ENCODE data around the gene HOATZ.

Gene HOATZ

GRCh38 chr11:111514216-111515031 is at the start of gene HOATZ:
TSS of gene HOATZ (plus strand) at chr11:111514778. CDS start at chr11:111514785, 7 bp downstream.
- DNase-seq (ENCODE audit: low read depth in 2 of 2, low spot score in 1 of 2): no peak

GRCh38 chr11:111465400-111465799 is 49.2 kb upstream of the HOATZ start:
- DNase-seq (ENCODE audit: low read depth in 2 of 2, low spot score in 1 of 2): no peak

DNA sequence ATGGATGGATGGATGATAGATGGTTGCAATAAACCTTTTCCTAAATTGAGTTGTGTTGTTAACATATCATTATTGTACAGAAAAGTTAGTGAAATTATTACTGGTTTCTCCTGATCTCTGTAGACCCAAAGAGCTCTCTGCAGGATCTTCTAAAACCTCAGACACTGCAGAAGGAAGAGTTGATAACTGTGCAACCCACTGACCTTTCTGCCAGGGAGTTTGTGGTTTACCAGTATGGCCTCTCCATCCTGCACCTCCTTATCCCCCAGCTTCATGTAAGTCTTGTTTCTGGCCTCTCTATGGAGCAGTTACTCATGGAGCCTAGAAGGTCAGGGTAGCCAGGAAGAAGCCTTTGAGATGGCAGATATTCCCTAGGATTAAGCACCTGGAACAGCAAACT is 48.0 kb upstream of the HOATZ start:
- no peak for DNase-seq (ENCODE audit: low read depth in 2 of 2, low spot score in 1 of 2)

GRCh38 chr11:111469200-111469599 is 45.4 kb upstream of the HOATZ start:
- DNase-seq (ENCODE audit: low read depth in 2 of 2, low spot score in 1 of 2): no peak

DNA sequence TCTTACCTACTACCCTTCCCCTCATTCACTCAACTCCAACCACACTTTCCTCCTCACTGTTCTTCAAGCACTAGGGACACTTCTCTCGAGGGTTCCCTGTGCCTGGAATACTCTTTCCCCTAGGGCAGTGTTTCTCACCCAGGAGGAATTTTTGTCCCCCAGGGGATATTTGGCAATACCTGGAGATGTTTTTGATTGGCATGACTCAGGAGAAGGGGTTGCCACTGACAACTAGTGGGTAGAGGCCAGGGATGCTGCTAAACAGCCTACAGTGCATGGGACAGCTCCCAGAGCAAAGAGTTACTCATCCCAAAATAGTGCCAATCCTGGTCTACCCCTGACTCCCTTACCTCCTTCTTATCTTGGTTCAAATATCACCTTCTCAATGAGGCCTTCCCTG is 42.4 kb upstream of the HOATZ start:
- no peak for DNase-seq (ENCODE audit: low read depth in 2 of 2, low spot score in 1 of 2)

DNA sequence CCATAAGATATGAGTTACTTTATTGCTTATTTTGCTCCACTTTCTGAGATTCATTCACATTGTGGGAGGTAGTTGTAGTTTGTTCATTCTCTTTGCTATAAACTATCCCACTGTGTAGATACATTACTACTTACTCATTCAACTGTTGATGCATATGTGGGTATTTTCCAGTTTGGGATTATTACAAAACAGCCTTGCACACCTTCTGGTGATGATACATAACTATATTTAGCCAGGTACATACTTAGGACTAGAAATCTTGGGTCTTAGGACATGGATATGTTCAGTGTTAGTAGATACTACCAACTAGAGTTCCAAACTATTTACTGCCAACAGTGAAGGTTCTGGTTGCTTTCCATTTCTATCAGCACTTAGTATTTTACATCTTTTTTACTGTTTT is 40.1 kb upstream of the HOATZ start:
- no peak for DNase-seq (ENCODE audit: low read depth in 2 of 2, low spot score in 1 of 2)

- no peak for DNase-seq (ENCODE audit: low read depth in 2 of 2, low spot score in 1 of 2)
Measured at GRCh38 chr11:111476366-111476765, 38.2 kb upstream of the HOATZ start.

GRCh38 chr11:111476956-111477355 is 37.6 kb upstream of the HOATZ start:
- DNase-seq (ENCODE audit: low read depth in 2 of 2, low spot score in 1 of 2): no peak

DNA sequence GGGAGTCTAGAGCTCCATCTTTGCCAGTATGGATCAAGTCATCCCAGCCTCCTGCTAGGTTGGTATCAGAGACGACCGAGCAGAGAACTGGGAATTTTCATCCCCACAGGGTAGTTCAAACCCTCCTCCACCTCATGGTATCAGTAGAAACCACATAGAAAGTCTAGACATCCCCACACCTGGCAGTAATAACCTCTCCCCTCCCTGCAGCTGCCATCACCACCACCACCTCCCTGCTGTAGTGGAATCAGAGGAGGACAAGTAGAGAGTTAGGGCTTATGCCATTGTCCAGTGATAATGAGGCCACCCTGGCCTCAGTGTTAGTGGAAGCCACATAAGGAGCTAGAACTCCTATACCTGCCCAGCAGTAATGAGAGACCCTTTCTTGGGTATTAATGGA is 36.7 kb upstream of the HOATZ start:
- no peak for DNase-seq (ENCODE audit: low read depth in 2 of 2, low spot score in 1 of 2)

GRCh38 chr11:111479666-111480065 is 34.9 kb upstream of the HOATZ start:
- no peak for DNase-seq (ENCODE audit: low read depth in 2 of 2, low spot score in 1 of 2)

DNA sequence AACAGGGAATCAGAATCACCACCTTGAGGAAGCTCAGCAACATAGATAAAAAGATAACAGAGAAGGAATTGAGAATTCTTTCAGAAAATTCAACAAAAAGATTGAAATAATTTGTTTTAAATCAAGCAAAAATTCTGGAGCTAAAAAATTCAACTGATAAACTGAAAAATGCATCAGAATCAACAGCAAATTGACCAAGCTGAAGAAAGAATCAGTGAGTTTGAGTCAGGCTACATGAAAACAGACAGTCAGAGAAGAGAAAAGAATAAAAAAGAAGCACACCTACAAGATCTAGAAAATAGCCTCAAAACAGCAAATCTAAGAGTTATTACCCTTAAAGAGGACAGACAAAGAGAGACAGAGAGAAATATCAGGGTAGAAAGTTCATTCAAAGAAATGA is 31.1 kb upstream of the HOATZ start:
- no peak for DNase-seq (ENCODE audit: low read depth in 2 of 2, low spot score in 1 of 2)

GRCh38 chr11:111490496-111490895 is 24.1 kb upstream of the HOATZ start:
- no peak for DNase-seq (ENCODE audit: low read depth in 2 of 2, low spot score in 1 of 2)

DNA sequence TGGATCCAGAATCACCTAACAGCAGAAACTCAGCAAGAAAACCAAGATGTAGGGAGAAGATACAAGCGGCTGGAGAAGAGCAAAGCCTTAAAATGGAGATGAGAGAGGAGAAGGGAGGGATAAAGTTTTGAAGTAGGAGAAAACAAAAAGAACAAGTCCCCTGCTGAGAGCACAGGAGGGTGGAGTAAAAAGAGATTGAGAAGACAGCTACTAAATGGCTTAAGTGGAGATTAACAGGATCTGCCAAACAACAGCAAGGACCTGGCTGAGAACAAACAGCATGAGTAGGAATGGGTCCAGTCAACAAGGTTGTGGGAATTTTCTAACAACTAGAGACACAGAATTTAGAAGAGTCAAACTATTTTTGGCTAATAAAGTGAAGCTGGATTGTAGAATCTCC is 20.5 kb upstream of the HOATZ start:
- DNase-seq (ENCODE audit: low read depth in 2 of 2, low spot score in 1 of 2): no peak

DNA sequence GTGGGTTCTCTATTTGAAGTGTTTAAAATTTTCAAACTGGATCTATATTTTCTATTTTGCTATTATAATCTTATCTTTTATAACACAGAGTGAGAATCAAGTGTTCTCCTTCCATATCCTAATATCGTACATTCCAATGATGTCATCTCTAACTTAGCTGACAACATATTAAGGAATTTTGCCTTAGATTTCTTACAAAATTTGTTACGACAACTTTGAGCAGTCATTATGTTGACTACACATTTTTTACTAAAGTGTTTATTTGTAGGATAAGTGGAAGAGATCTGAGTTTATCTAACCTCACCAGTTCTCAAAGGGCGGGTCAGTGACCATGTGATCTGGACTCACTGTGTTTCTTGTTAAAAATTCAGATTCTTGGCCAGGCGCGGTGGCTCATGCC is 15.1 kb upstream of the HOATZ start:
- no peak for DNase-seq (ENCODE audit: low read depth in 2 of 2, low spot score in 1 of 2)

GRCh38 chr11:111500481-111500880 is 14.1 kb upstream of the HOATZ start:
- no peak for DNase-seq (ENCODE audit: low read depth in 2 of 2, low spot score in 1 of 2)

GRCh38 chr11:111502611-111503010 is 12.0 kb upstream of the HOATZ start:
- DNase-seq (ENCODE audit: low read depth in 2 of 2, low spot score in 1 of 2): no peak

DNA sequence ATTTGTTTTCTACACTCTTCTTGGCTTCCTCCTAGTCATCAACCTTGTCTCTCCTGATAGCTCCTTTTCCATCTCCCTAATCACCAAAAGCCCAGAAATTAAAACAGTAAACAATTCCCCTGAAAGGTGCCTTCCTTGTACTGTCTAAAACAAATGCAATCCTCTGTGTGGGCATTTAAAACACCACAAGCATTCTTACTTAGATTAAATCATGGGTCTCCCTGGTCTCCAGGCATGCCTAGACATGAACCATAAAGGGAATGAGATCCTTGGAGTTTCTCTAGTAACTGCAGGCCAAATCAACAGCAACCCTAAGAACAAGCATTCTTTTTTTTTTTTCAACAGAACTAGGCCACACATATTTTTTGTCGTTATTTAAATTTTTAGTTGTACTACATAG is 4.3 kb upstream of the HOATZ start:
- no peak for DNase-seq (ENCODE audit: low read depth in 2 of 2, low spot score in 1 of 2)

DNA sequence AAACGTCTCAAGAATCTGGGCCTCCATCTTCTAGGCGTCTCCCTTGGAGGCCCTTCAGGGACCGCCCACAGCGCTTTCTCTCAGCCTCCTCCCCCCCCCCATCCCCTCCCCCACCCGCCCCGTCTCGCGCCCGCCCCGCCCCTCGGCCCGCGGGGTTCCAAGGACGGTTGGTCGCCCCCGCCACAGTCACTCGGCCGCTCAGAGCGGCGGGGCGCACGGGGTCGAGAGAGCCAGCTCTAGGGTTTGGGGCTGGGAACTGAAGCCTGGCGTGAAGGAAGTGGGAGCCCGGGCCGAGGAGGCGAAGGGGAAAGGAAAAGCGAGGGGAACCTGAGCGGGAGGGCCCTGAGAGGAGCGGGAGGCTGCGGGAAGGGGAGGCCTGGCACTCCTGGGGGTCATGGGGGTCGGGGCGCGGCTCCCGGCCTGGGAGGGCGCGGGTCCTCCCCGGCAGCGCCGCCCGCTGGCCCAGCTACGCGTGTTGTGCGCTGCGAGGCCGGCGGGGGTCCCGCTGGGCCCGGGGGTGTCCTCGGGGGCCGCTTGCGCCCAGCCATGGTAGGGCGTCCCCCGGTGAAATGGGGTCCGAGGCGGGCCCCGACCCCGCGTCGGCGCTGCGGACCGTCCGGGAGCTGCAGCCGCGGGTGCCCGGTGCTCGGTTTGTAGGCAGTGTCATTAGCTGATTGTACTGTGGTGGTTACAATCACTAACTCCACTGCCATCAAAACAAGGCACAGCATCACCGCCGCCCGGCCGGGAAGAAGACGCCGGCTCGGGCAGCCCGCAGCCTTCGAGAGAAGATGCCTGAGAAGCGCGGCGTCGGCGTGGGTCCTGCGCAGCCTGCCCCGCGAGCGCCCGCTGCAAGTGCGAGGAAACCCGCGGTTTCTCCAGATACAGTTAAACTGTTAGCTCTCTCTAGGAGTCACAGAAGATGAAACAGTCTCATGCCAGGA is 2.0 kb upstream of the HOATZ start, which contains the start of gene BTG4:
Gene BTG4 (minus strand): TSS at position 91 of the 944 bp plus-strand sequence. CDS start 13,610 bp downstream, outside the sequence.
- DNase-seq (ENCODE audit: low read depth in 2 of 2, low spot score in 1 of 2): no peak

DNA sequence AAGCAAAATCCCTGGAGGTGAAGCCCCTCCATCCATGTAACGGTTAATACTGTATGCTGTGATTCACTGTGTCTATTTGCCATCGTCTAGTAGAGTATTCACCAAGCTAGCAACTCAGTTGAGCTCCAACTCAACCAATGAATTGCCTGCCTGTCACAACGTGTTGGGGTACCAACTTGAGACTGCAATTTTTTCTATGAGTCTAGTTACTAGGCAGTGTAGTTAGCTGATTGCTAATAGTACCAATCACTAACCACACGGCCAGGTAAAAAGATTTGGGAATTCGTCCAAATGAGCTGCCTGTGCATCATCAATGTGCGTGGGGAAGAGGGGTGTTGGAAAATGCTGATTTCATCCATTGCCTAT is 1.4 kb upstream of the HOATZ start:
- no peak for DNase-seq (ENCODE audit: low read depth in 2 of 2, low spot score in 1 of 2)

GRCh38 chr11:111515591-111515990 is 1.0 kb downstream of the HOATZ start:
- no peak for DNase-seq (ENCODE audit: low read depth in 2 of 2, low spot score in 1 of 2)

- no peak for DNase-seq (ENCODE audit: low read depth in 2 of 2, low spot score in 1 of 2)
Measured at GRCh38 chr11:111518668-111519067, 4.1 kb downstream of the HOATZ start.

DNA sequence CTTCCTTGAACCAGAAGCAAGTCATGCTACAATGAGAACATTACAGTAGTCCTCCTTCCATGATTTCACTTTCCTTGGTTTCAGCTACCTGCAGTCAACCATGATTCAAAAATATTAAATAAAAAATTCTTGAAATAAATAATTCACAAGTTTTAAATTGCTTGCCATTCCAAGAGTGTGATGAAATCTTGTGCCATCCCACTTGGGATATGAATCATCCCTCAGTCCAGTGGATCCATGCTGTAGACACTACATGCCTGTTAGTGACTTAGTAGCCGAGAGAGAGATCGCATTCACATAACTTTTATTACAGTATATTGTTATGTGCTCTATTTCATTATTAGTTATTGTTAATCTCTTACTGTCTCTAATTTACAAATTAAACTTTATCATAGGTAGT is 6.0 kb downstream of the HOATZ start:
- no peak for DNase-seq (ENCODE audit: low read depth in 2 of 2, low spot score in 1 of 2)

All from stimulated activated CD8-positive, alpha-beta memory T cell treated with anti-CD3 and anti-CD28 coated beads, Interleukin-4, amount 100 ng/mL, for 1 hour (primary cell).